GM08714 (cell line): ENCODE results near the gene GPR176.

ENCODE experiments used
- H3K4me3 ChIP-seq: fragments of 200-500 bp; sonication (Bioruptor generic); 2 replicates; pipeline ENCODE4 v1.5.1; 2014; ENCODE audit warnings: mild to moderate bottlenecking, low read length, inconsistent platforms
- ZNF274 ChIP-seq: IDR thresholded peaks from 2 replicates; pipeline ENCODE4 v1.6.1; 2012; ENCODE audit warnings: mild to moderate bottlenecking, low read depth, low read length

GPR176 gene

GRCh38 chr15:39889601-39890000, 30.5 kb downstream of the GPR176 start:
- no peak for TF ChIP-seq ZNF274
- H3K4me3 ChIP-seq: no peak overlapping the region

GRCh38 chr15:39888809-39889208, 31.3 kb downstream of the GPR176 start:
- no peak overlapping the region for H3K4me3 ChIP-seq
- TF ChIP-seq ZNF274: no peak

GRCh38 chr15:39888243-39888642, 31.8 kb downstream of the GPR176 start:
- no peak for TF ChIP-seq ZNF274

GRCh38 chr15:39887832-39888231, 32.2 kb downstream of the GPR176 start:
- no peak for TF ChIP-seq ZNF274
- H3K4me3 ChIP-seq: no peak overlapping the region

More at GRCh38 chr15:39888243-39888642, 31.8 kb downstream of the GPR176 start:
- no peak overlapping the region for H3K4me3 ChIP-seq

- H3K4me3 ChIP-seq: no peak overlapping the region
- no peak for TF ChIP-seq ZNF274
Measured at GRCh38 chr15:39887211-39887610, 32.9 kb downstream of the GPR176 start.

- no peak overlapping the region for H3K4me3 ChIP-seq
- TF ChIP-seq ZNF274: no peak
Measured at GRCh38 chr15:39886418-39886817, 33.6 kb downstream of the GPR176 start.

- H3K4me3 ChIP-seq: no peak overlapping the region
- TF ChIP-seq ZNF274: no peak
Measured at GRCh38 chr15:39885099-39885777, 34.8 kb downstream of the GPR176 start.

GRCh38 chr15:39884351-39884750, 35.7 kb downstream of the GPR176 start:
- no peak for TF ChIP-seq ZNF274

GRCh38 chr15:39882602-39883001, 37.5 kb downstream of the GPR176 start:
- no peak for TF ChIP-seq ZNF274
- H3K4me3 ChIP-seq: no peak overlapping the region

More at GRCh38 chr15:39884351-39884750, 35.7 kb downstream of the GPR176 start:
- no peak overlapping the region for H3K4me3 ChIP-seq

GRCh38 chr15:39881790-39882189, 38.3 kb downstream of the GPR176 start:
- TF ChIP-seq ZNF274: no peak
- H3K4me3 ChIP-seq: no peak overlapping the region

GRCh38 chr15:39880718-39881387, 39.2 kb downstream of the GPR176 start:
- H3K4me3 ChIP-seq: no peak overlapping the region
- TF ChIP-seq ZNF274: no peak

GRCh38 chr15:39878406-39878785, 41.7 kb downstream of the GPR176 start:
- no peak for TF ChIP-seq ZNF274
- H3K4me3 ChIP-seq: no peak overlapping the region

- no peak for TF ChIP-seq ZNF274
- no peak overlapping the region for H3K4me3 ChIP-seq
Measured at GRCh38 chr15:39874890-39875549, 45.0 kb downstream of the GPR176 start.

GRCh38 chr15:39873978-39874377, 46.1 kb downstream of the GPR176 start:
- TF ChIP-seq ZNF274: no peak

GRCh38 chr15:39870537-39870936, 49.5 kb downstream of the GPR176 start:
- H3K4me3 ChIP-seq: no peak overlapping the region
- no peak for TF ChIP-seq ZNF274

More at GRCh38 chr15:39873978-39874377, 46.1 kb downstream of the GPR176 start:
- no peak overlapping the region for H3K4me3 ChIP-seq
